ENCODE measurements around the gene SKI. TPM values are rescaled to one million over a fixed set of nuclear protein-coding genes. Genes with fewer than 3 reads are reported as not detected.

Gene SKI
- total RNA-seq, 3 donors from 2014 or later = 22.1 to 33.8 (median 26.7) TPM

GRCh38 chr1:2352341-2352896 lies 124.3 kb downstream of the SKI start:
- Histone ChIP-seq H3K27ac (peak overlapping the region in 1 of 2 donors; percentile 76), H3K4me3 (peak overlapping the region in 1 of 3 donors; percentile 22), H3K36me3 (no peaks in the 10 kb centered on the region), H3K9me3 (no peaks in the 10 kb centered on the region), H3K27me3 (no peaks in the 10 kb centered on the region), H3K4me1 (no peaks in the 10 kb centered on the region)
- TF ChIP-seq POLR2AphosphoS5 (IDR thresholded peaks at IDR 0.05) (no peak), CTCF (IDR thresholded peaks at IDR 0.05) (no peak), POLR2A (IDR thresholded peaks at IDR 0.05) (no peak)
- intact Hi-C loops (cut with DNase I; ENCODE audit: low total_unique reads) = no loop called here
- DNase-seq (ENCODE audit: low spot score in 2 of 2) = no peak

GRCh38 chr1:2352897-2353550 lies 124.9 kb downstream of the SKI start:
- H3K4me1 ChIP-seq = no peaks in the 10 kb centered on the region
- intact Hi-C loops (cut with DNase I; ENCODE audit: low total_unique reads) = no loop called here
- peak overlapping the region in 1 of 3 donors; percentile 22 for H3K4me3 ChIP-seq
- TF ChIP-seq POLR2A (IDR thresholded peaks at IDR 0.05) (no peak), POLR2AphosphoS5 (IDR thresholded peaks at IDR 0.05) (no peak), CTCF (IDR thresholded peaks at IDR 0.05) (no peak)
- DNase-seq (ENCODE audit: low spot score in 2 of 2) = no peak
- H3K27me3 ChIP-seq = no peaks in the 10 kb centered on the region
- H3K27ac ChIP-seq = peak overlapping the region in 1 of 2 donors; percentile 76
- no peaks in the 10 kb centered on the region for H3K9me3 ChIP-seq
- no peaks in the 10 kb centered on the region for H3K36me3 ChIP-seq

GRCh38 chr1:2353551-2354438 lies 125.7 kb downstream of the SKI start:
- Histone ChIP-seq H3K36me3 (no peaks in the 10 kb centered on the region), H3K27ac (peak overlapping the region in 1 of 2 donors; percentile 76), H3K4me1 (no peaks in the 10 kb centered on the region), H3K4me3 (no peak overlapping the region), H3K27me3 (no peaks in the 10 kb centered on the region), H3K9me3 (no peaks in the 10 kb centered on the region)
- no peak for DNase-seq (ENCODE audit: low spot score in 2 of 2)
- intact Hi-C loops (cut with DNase I; ENCODE audit: low total_unique reads) = no loop called here
- TF ChIP-seq POLR2A (IDR thresholded peaks at IDR 0.05) (no peak), CTCF (IDR thresholded peaks at IDR 0.05) (no peak), POLR2AphosphoS5 (IDR thresholded peaks at IDR 0.05) (no peak)

GRCh38 chr1:2354511-2355372 lies 126.6 kb downstream of the SKI start:
- Histone ChIP-seq H3K4me3 (no peak overlapping the region), H3K27me3 (no peaks in the 10 kb centered on the region), H3K9me3 (no peaks in the 10 kb centered on the region), H3K27ac (no peak overlapping the region), H3K4me1 (no peaks in the 10 kb centered on the region), H3K36me3 (no peaks in the 10 kb centered on the region)
- no peak for DNase-seq (ENCODE audit: low spot score in 2 of 2)
- TF ChIP-seq POLR2AphosphoS5 (IDR thresholded peaks at IDR 0.05) = no peak
- no peak for TF ChIP-seq POLR2A (IDR thresholded peaks at IDR 0.05)
- no peak for TF ChIP-seq CTCF (IDR thresholded peaks at IDR 0.05)
- intact Hi-C loops (cut with DNase I; ENCODE audit: low total_unique reads) = no loop called here

Measured in breast epithelium (tissue), 4 donors.